Panc1 (cell line): Measurements from ENCODE around the gene OTOF.

Source experiments
- CTCF ChIP-seq: fragments of 450-650 bp; IDR thresholded peaks from 2 replicates; pipeline ENCODE4 v1.5.1; 2017; ENCODE audit warnings: mild to moderate bottlenecking
- REST ChIP-seq, 2 experiments: IDR thresholded peaks; 2 replicates each; pipeline ENCODE4 v1.6.1; 2011 to 2012; ENCODE audit warnings: low read depth in 2 of 2, control low read depth in 1 of 2, low read length in 1 of 2, mild to moderate bottlenecking in 1 of 2, moderate library complexity in 1 of 2; ENCODE audit not compliant: insufficient read depth in 1 of 2

- TF ChIP-seq CTCF (no peak), REST (IDR thresholded peaks at IDR 0.05; ENCODE audit: insufficient read depth in 1 of 2, low read depth in 2 of 2, low read length in 1 of 2) (no peak)
Measured at GRCh38 chr2:26435106-26435505, 42.8 kb downstream of the OTOF start.
